ENCODE results near the gene TRAPPC3.

The TRAPPC3 gene

GRCh38 chr1:36125129-36125991, 23.9 kb downstream of the TRAPPC3 start, which contains the start of gene COL8A2:
TSS of gene COL8A2 (minus strand) at chr1:36125222. CDS start at chr1:36100242, 24,980 bp downstream.
- peak; percentile 21 to 68 (median 35) for DNase-seq

- DNase-seq: no peak
Observed at GRCh38 chr1:36124404-36125128, 24.7 kb downstream of the TRAPPC3 start.

GRCh38 chr1:36123356-36123755, 25.9 kb downstream of the TRAPPC3 start:
- DNase-seq: peak; percentile 89 to 92 (median 92)

- DNase-seq: peak; percentile 73 to 79 (median 75)
Observed at GRCh38 chr1:36122062-36123030, 26.9 kb downstream of the TRAPPC3 start.

DNA sequence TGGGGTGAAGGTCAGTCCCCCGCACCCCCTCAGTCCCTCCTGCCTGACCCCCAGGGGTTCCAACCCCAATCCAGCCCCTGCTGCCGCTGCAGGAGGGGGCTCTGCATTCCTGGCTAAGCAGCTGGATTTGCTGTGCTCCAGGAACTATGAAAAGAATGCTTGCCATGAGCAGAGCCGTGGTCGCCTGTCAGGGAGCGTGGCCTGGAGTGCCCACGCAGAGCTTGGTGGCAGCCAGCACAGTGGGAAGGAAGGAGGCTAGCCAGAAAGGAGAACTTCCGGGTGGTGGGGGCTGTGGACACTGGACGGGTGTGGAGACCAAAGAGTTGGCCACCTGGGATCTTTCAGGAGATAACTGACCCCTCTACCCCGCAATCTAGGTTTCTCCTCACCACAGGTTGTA, 29.8 kb downstream of the TRAPPC3 start:
- DNase-seq: peak; percentile 65 to 77 (median 65)

- no peak for DNase-seq
Observed at GRCh38 chr1:36118447-36119204, 30.7 kb downstream of the TRAPPC3 start.

- DNase-seq: no peak
Observed at GRCh38 chr1:36116901-36117300, 32.4 kb downstream of the TRAPPC3 start.

- peak; percentile 73 to 83 (median 75) for DNase-seq
Observed at GRCh38 chr1:36115931-36116330, 33.4 kb downstream of the TRAPPC3 start.

- DNase-seq: no peak
Observed at GRCh38 chr1:36115200-36115669, 34.1 kb downstream of the TRAPPC3 start.

DNA sequence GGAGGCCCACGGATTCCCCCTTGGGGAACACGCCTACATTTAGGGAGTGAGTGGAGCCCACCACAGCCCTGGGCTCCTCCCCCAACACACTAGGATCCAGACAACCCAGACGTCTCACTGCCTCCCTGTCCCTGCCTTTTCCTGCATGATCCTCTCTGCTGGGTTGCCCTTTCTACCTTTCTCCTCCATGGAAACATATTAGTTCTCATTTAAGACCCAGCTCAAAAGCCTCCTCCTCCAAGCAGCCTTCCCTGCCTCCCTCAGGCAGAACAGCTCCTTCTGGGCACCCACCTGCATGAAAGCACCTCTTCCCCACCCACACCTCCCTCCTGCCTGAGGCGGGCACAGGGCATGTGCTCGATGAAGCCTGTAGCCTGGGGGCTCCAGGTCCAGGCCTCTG, 34.9 kb downstream of the TRAPPC3 start:
- DNase-seq: no peak

DNA sequence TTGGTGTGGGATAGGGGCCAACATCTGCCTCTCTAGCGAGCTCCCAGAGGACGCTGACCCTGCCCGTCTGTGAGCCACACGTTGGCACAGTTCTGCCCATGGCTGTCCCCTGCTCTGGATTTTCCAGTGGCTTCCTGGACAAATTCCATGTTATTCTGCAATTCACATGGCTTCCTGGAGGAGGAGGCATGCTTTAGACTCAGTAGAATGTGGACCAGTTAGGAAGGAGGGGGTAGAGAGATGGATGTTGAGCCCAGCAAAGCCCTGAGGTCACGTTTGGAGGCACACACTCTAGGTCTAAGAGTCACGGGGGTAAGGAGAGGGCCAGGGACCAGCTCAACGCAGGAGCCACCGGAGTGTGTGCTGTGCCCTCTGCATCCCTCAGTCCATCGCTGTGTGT, 36.5 kb downstream of the TRAPPC3 start:
- DNase-seq: no peak

GRCh38 chr1:36111151-36111550, 38.1 kb downstream of the TRAPPC3 start:
- no peak for DNase-seq

DNA sequence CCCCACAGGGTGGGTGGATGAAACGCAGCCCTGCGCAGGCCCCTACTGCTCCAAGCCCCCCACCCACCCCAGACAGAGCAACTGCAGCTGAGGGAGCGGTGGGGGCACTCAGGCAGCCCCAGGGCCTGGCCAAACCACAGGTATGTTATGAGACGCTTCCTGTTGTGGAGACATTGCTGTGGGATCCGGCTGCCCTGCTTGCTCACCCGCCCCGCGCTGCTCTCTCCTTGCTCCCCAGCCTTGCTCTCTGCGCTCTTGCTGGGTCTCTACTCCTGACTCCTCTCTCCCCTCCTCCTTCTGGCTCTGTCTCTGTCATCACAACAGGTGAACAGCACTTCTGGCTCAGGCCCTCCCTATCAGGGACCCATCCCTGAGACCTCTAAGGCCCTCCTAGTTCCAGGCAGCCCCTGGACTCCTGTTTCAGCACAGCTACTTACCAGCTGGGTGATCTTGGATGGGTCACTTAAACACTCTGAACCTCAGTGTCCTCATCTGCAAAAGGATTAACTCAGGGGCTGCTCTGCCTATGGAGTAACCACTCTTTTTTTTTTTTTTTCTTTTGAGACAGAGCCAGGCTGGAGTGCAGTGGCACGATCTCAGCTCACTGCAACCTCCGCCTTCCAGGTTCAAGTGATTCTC, 40.1 kb downstream of the TRAPPC3 start:
- DNase-seq: no peak

DNA sequence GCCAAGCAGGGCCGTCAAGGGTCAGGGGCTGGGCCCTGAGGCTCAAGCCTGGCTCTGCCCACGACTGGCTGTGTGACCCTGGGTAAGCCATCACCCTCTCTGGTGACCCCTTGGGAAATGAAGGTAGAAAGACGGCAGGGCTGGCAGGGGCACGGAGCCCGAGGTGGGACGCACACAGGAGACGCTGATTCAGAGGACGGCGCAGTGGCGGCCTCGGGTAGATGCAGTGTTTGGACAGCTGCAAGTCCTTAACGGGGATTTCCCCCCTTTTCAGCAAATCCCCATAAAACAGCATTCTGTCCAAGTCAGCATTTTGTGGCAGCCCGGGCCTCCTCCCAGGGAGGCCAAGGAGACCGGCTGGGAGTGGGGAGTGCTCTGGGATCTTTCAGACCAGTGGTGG, 41.0 kb downstream of the TRAPPC3 start:
- DNase-seq: no peak

DNA sequence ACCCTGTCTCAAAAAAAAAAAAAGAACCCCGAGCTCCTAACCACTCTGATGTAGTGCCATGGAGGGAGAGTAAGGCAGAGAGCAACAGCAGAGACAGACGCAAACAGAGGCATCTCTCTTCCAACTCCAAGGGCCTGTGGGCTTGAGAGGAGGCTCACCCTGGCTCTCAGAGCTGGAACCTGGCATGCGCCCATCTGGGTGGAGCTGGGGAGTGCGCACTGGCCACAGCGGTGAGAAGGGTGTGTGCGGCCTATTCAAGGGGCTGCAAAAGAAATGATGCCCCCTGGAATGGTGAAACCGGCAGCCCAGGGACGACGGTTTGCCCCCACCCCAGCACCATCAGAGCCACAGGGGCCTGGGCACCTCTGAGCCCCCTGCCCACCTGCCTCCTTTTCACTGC, 41.9 kb downstream of the TRAPPC3 start:
- DNase-seq: no peak

GRCh38 chr1:36106269-36106668, 43.0 kb downstream of the TRAPPC3 start:
- DNase-seq: no peak

GRCh38 chr1:36101546-36101945, 47.7 kb downstream of the TRAPPC3 start:
- no peak for DNase-seq

DNA sequence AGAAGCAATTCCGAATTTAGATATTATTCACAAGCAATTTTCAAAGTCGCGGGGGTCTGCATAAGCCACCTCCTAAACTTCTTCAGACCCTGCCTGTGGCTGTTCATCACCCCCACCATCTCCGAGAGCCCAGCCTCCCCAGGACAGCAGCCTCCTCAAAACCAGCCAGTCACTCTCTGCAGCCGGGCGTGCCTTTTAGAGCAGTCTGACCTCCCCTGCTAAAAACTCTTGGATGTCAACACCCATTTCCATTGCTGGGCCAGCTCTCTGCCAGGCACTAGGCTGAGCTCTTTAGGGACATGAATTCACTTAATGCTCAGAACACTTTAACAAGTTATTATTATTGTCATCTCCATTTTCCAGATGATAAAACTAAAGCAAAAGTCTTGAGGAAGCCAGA, 48.9 kb downstream of the TRAPPC3 start:
- DNase-seq: no peak

GRCh38 chr1:36099681-36100341, 49.5 kb downstream of the TRAPPC3 start:
- DNase-seq: peak; percentile 75 to 87 (median 78)

- DNase-seq: no peak
Observed at GRCh38 chr1:36098650-36099365, 50.5 kb downstream of the TRAPPC3 start.

Measured in suppressor macrophage treated with lipopolysaccharide for 1 hour (primary cell).